ENCODE results near the gene PLB1. TPM values are rescaled to one million over a fixed set of nuclear protein-coding genes. Genes with fewer than 3 reads are reported as not detected.
A peak's percentile ranks its signal among the peaks of the same experiment; 100 is the strongest.

Gene PLB1
- total and polyA plus RNA-seq, 9 of the 15 experiments (the other 6 are each of a cell fraction or from before 2014, with no cell fraction given): 0.01 to 0.09 (median 0.07) TPM; not detected in 2

DNA sequence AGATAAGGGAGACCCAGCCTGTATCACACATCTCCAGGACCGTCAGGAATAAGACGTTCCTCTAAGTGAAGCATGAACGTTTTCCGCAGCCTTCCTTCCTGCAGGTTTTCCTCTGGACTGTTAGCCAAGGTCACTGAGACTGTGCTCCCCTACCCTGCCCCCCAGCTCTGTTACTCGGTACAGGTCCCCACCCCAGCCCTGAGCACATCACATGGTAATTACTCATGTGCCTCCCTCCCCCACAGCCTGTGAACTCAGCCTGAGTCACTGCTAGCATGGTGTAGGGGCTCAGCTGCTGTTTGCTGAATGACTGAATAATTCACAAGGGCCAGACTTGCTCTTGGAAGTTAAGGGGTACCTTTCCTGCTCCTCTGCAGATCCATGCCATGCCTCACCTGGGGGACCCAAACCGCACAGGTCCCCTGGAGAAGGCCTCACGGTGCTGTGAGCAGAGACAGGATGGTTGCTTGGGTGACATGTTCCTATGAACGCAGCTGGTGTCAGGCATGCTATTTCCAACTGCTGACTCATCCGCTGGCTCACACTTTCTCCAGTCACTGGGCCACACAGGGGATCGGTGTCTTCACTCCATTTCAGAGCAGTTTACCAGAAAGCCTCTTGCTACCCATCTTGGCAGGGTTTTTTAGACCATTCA, 88.2 kb downstream of the PLB1 start (continued):
- TF ChIP-seq ATF3 (IDR thresholded peaks at IDR 0.05): peak; percentile 99
- TF ChIP-seq ATF3 (CRISPR knock-in tag; conservative IDR thresholded peaks at IDR 0.05): peak; percentile 90
- no peak for TF ChIP-seq ZBED1 (IDR thresholded peaks at IDR 0.05)
- TF ChIP-seq ZNF764 (CRISPR knock-in tag; IDR thresholded peaks at IDR 0.05; ENCODE audit: low read depth): no peak
- no peak for TF ChIP-seq TCFL5 (CRISPR knock-in tag; conservative IDR thresholded peaks at IDR 0.05)
- no peak for TF ChIP-seq ESRRB (CRISPR knock-in tag; IDR thresholded peaks at IDR 0.05; ENCODE audit: borderline replicate concordance)
- peak; percentile 78 for TF ChIP-seq NCOA1 (IDR thresholded peaks at IDR 0.05; ENCODE audit: low read depth)
- TF ChIP-seq MITF (IDR thresholded peaks at IDR 0.05): peak; percentile 97
- TF ChIP-seq, protein P1, sequence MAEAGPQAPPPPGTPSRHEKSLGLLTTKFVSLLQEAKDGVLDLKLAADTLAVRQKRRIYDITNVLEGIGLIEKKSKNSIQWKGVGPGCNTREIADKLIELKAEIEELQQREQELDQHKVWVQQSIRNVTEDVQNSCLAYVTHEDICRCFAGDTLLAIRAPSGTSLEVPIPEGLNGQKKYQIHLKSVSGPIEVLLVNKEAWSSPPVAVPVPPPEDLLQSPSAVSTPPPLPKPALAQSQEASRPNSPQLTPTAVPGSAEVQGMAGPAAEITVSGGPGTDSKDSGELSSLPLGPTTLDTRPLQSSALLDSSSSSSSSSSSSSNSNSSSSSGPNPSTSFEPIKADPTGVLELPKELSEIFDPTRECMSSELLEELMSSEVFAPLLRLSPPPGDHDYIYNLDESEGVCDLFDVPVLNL (CRISPR knock-in tag; IDR thresholded peaks at IDR 0.05; ENCODE audit: low read depth): no peak
- TF ChIP-seq NFATC3 (IDR thresholded peaks at IDR 0.05): no peak
- TF ChIP-seq SAFB2 (IDR thresholded peaks at IDR 0.05; ENCODE audit: borderline replicate concordance, low read depth, low read length, severe bottlenecking): no peak
- TF ChIP-seq, protein P2, sequence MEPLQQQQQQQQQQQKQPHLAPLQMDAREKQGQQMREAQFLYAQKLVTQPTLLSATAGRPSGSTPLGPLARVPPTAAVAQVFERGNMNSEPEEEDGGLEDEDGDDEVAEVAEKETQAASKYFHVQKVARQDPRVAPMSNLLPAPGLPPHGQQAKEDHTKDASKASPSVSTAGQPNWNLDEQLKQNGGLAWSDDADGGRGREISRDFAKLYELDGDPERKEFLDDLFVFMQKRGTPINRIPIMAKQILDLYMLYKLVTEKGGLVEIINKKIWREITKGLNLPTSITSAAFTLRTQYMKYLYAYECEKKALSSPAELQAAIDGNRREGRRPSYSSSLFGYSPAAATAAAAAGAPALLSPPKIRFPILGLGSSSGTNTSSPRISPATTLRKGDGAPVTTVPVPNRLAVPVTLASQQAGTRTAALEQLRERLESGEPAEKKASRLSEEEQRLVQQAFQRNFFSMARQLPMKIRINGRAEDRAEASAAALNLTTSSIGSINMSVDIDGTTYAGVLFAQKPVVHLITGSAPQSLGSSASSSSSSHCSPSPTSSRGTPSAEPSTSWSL (CRISPR knock-in tag; IDR thresholded peaks at IDR 0.05; ENCODE audit: borderline replicate concordance): no peak
- no peak for TF ChIP-seq SMARCA5 (IDR thresholded peaks at IDR 0.05)
- TF ChIP-seq, protein P3, sequence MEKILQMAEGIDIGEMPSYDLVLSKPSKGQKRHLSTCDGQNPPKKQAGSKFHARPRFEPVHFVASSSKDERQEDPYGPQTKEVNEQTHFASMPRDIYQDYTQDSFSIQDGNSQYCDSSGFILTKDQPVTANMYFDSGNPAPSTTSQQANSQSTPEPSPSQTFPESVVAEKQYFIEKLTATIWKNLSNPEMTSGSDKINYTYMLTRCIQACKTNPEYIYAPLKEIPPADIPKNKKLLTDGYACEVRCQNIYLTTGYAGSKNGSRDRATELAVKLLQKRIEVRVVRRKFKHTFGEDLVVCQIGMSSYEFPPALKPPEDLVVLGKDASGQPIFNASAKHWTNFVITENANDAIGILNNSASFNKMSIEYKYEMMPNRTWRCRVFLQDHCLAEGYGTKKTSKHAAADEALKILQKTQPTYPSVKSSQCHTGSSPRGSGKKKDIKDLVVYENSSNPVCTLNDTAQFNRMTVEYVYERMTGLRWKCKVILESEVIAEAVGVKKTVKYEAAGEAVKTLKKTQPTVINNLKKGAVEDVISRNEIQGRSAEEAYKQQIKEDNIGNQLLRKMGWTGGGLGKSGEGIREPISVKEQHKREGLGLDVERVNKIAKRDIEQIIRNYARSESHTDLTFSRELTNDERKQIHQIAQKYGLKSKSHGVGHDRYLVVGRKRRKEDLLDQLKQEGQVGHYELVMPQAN (IDR thresholded peaks at IDR 0.05; ENCODE audit: borderline replicate concordance): peak; percentile 63; the same call in 1 of the 2 replicates
- no peak for TF ChIP-seq ZNF518B (CRISPR knock-in tag; IDR thresholded peaks at IDR 0.05)
- peak; percentile 38 for TF ChIP-seq TCF3 (CRISPR knock-in tag; IDR thresholded peaks at IDR 0.05)
- no peak for TF ChIP-seq NFYB (IDR thresholded peaks at IDR 0.05; ENCODE audit: extremely low read depth, insufficient read length)

Measured in K562 (cell line).